HG02943 (cell line): ENCODE data around the gene CTAGE4.
"Not testable (repeated sequence)": the region's sequence is repeated elsewhere in the genome, so short reads cannot be mapped to it uniquely, and the experiment has no call there.

Source experiments
- ATAC-seq: cut with Tn5 transposase; IDR thresholded peaks from one replicate; pipeline ENCODE4 v1.9.1; 2021; ENCODE audit warnings: mild to moderate bottlenecking, low read depth, moderate library complexity; ENCODE audit not compliant: unreplicated experiment

The CTAGE4 gene

GRCh38 chr7:144183166-144183565, at the start of gene CTAGE4:
Gene CTAGE4, plus strand, starts transcription at chr7:144183466. Its CDS starts 38 bp downstream, at chr7:144183504.
- not testable (repeated sequence) for ATAC-seq

- no peak for ATAC-seq
Observed at GRCh38 chr7:144134116-144134515, 49.1 kb upstream of the CTAGE4 start.

- ATAC-seq = no peak
Observed at GRCh38 chr7:144137501-144137900, 45.8 kb upstream of the CTAGE4 start.

GRCh38 chr7:144142187-144142586, 41.1 kb upstream of the CTAGE4 start:
- ATAC-seq = no peak

GRCh38 chr7:144144426-144144825, 38.8 kb upstream of the CTAGE4 start:
- no peak for ATAC-seq

GRCh38 chr7:144148224-144148827, 34.9 kb upstream of the CTAGE4 start:
- no peak for ATAC-seq

- ATAC-seq = no peak
Observed at GRCh38 chr7:144158861-144159260, 24.4 kb upstream of the CTAGE4 start.

GRCh38 chr7:144164784-144165183, 18.5 kb upstream of the CTAGE4 start:
- ATAC-seq = no peak

GRCh38 chr7:144171594-144172350, 11.5 kb upstream of the CTAGE4 start:
- ATAC-seq = not testable (repeated sequence)

GRCh38 chr7:144174613-144175012, 8.7 kb upstream of the CTAGE4 start:
- ATAC-seq = no peak

- ATAC-seq = peak; percentile 99
Observed at GRCh38 chr7:144178380-144179164, 4.7 kb upstream of the CTAGE4 start.

GRCh38 chr7:144179165-144179479, 4.1 kb upstream of the CTAGE4 start:
- not testable (repeated sequence) for ATAC-seq

GRCh38 chr7:144187848-144188247, 4.6 kb downstream of the CTAGE4 start:
- not testable (repeated sequence) for ATAC-seq

GRCh38 chr7:144188578-144189171, 5.4 kb downstream of the CTAGE4 start:
- not testable (repeated sequence) for ATAC-seq

- ATAC-seq = not testable (repeated sequence)
Observed at GRCh38 chr7:144193782-144194181, 10.5 kb downstream of the CTAGE4 start.

GRCh38 chr7:144194453-144194852, 11.2 kb downstream of the CTAGE4 start:
- ATAC-seq = not testable (repeated sequence)

- peak; percentile 71 for ATAC-seq
Observed at GRCh38 chr7:144195212-144195872, 12.1 kb downstream of the CTAGE4 start, which contains the start of gene ARHGEF35. Gene ARHGEF35, minus strand, starts transcription at chr7:144195833. Its CDS starts 7,450 bp downstream, at chr7:144188383.

GRCh38 chr7:144198934-144199333, 15.7 kb downstream of the CTAGE4 start:
- ATAC-seq = not testable (repeated sequence)

- ATAC-seq = not testable (repeated sequence)
Observed at GRCh38 chr7:144201978-144202377, 18.7 kb downstream of the CTAGE4 start.

- ATAC-seq = not testable (repeated sequence)
Observed at GRCh38 chr7:144203086-144203485, 19.8 kb downstream of the CTAGE4 start.
